K562 (cell line): Measurements from ENCODE around the gene RBBP4.

Experiments used
- TARDBP ChIP-seq: fragments of 450-650 bp; IDR thresholded peaks from 2 replicates; pipeline ENCODE4 v1.6.1; 2016
- YY1 ChIP-seq, 3 experiments: IDR thresholded peaks; 2 replicates each; pipeline ENCODE4 v1.6.1; 2011; ENCODE audit warnings: low read length in 2 of 3, mild to moderate bottlenecking in 2 of 3, moderate library complexity in 2 of 3, borderline replicate concordance in 1 of 3, control low read depth in 1 of 3, low read depth in 1 of 3; ENCODE audit not compliant: insufficient read depth in 3 of 3, insufficient replicate concordance in 2 of 3, control insufficient read depth in 1 of 3, insufficient read length in 1 of 3; ENCODE audit errors: extremely low read depth in 1 of 3

DNA sequence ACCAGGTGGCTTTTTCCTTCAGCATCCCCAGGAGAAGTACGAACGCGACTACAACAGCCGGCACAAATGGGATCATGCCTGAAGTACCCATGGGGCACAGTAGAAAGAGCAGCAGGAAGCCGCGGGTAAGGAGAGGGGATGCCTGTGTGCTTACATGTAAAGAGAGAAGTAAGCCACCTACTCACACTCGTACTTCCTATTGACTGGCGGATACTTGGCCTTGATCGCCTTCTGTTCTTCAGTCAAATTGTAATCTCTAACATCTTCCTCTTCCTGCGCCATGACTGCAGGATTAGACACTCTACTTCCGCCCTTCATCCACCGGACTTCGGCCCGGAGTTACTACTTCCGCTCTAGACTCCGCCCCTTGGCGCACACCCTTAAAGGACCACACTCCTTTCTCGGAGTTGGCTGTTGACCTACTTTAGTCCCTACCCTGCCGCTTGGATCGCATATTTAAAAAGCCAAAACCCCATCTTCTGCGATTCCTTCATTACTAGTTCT lies 708 bp upstream of the RBBP4 start, which contains the start of gene ZBTB8OS:
- TF ChIP-seq TARDBP: peak; percentile 78; the same call in 1 of the 2 replicates
- TF ChIP-seq YY1 (IDR thresholded peaks at IDR 0.05; ENCODE audit: borderline replicate concordance in 1 of 3, control insufficient read depth in 1 of 3, extremely low read depth in 1 of 3, insufficient read depth in 3 of 3, insufficient read length in 1 of 3, insufficient replicate concordance in 2 of 3, low read depth in 1 of 3, low read length in 2 of 3): peak; percentile 58 to 88 (median 79)
